ENCODE results near the gene FYN. TPM values are rescaled to one million over a fixed set of nuclear protein-coding genes. Genes with fewer than 3 reads are reported as not detected.

FYN gene
- total and polyA plus RNA-seq, 2 of the 8 experiments (the other 6 are each of a cell fraction or from before 2014, with no cell fraction given) = 46.8 to 97.2 TPM

DNA sequence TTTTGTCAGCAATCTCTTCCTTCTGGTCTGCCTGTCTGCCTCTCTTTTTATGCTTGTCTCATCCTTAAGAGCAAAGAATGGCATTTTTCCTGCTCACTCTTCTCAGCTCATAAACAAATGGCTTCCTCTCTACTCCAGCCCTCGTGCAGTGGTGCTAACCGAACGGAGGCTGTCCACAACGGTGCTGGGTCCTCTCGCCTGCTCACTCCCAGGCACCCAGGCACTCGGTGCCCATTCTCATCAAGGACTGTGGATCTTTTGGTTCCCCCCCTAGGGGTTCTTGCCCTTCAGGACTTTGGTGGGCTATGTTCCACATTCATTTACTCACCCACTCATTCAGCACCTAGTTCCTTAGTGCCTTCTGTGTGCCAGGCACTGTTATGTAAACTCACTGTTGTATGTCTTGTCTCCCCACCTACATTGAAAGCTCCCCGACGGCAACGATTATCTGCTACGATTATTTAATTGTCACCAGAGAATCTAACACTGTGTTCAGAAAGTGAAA lies 113.9 kb downstream of the FYN start:
- Histone ChIP-seq H4K5ac (ENCODE audit: insufficient read length, low read depth, low read length) (no peak overlapping the region), H3K9me3 (ENCODE audit: insufficient read depth in 2 of 2, low read depth in 1 of 2, low read length in 1 of 2) (no peaks in the 10 kb centered on the region), H3K79me2 (ENCODE audit: control insufficient read depth in 1 of 2, insufficient read depth in 2 of 2, low read length in 2 of 2) (peaks cover 0 to 4% of the 10 kb centered on the region in 2 experiments; a peak in 1 of 4 replicates), H4K91ac (replicated peaks; ENCODE audit: insufficient read length, low read length) (no peak overlapping the region), H2BK12ac (ENCODE audit: low read depth, low read length) (no peak overlapping the region), H2AFZ (ENCODE audit: low read length) (no peak overlapping the region), H3K27ac (ENCODE audit: low read depth, low read length) (no peak overlapping the region), H2BK20ac (ENCODE audit: low read length) (no peak overlapping the region), H2BK15ac (ENCODE audit: low read length) (no peak overlapping the region), H3K4me3 (ENCODE audit: extremely low read depth in 1 of 4, insufficient read depth in 2 of 4, low read depth in 3 of 4, low read length in 4 of 4) (no peak overlapping the region), H4K8ac (ENCODE audit: extremely low read depth, insufficient read depth, low read length) (no peak overlapping the region), H3K4me2 (ENCODE audit: insufficient read depth in 1 of 2, low read depth in 2 of 2, low read length in 2 of 2) (no peak overlapping the region), H3K9ac (replicated peaks in 1 of 4; ENCODE audit: extremely low read depth in 1 of 4, low read depth in 3 of 4, low read length in 3 of 4) (no peak overlapping the region), H3K23ac (ENCODE audit: insufficient read length) (no peak overlapping the region), H3K79me1 (ENCODE audit: low read depth, low read length) (no peaks in the 10 kb centered on the region; the same call in 1 of the 2 replicates), H3K23me2 (ENCODE audit: low read depth, low read length) (no peaks in the 10 kb centered on the region), H3K4me1 (replicated peaks in 1 of 4; ENCODE audit: control insufficient read depth in 3 of 4, insufficient read depth in 4 of 4, low read length in 3 of 4) (peaks cover 0 to 18% (median 9%) of the 10 kb centered on the region in 4 experiments; a peak in 5 of 7 replicates), H3K36me3 (ENCODE audit: control insufficient read depth in 2 of 4, insufficient read depth in 4 of 4, low read length in 3 of 4) (no peaks in the 10 kb centered on the region), H4K20me1 (replicated peaks in 1 of 2; ENCODE audit: control insufficient read depth in 1 of 2, insufficient read depth in 2 of 2, low read length in 2 of 2) (no peaks in the 10 kb centered on the region), H2AK5ac (ENCODE audit: low read depth, low read length) (peak overlapping the region; percentile 55; the same call in 1 of the 2 replicates), H2BK5ac (ENCODE audit: low read depth, low read length) (no peak overlapping the region), H2BK120ac (replicated peaks; ENCODE audit: low read depth, low read length) (no peak overlapping the region), H3K27me3 (replicated peaks in 1 of 4; ENCODE audit: control insufficient read depth in 3 of 4, extremely low read depth in 1 of 4, insufficient read depth in 3 of 4, low read length in 3 of 4) (no peaks in the 10 kb centered on the region), H3K4ac (replicated peaks; ENCODE audit: insufficient read length, low read depth, low read length) (no peak overlapping the region), H3K18ac (ENCODE audit: extremely low read depth, low read length) (0 out of 2 replicates have a peak overlapping the region, but pooled peaks have one; percentile 24), H3K14ac (ENCODE audit: insufficient read length) (no peak overlapping the region), H3K56ac (replicated peaks; ENCODE audit: insufficient read length, low read depth, low read length) (no peak overlapping the region)
- TF ChIP-seq CBX5 (IDR thresholded peaks at IDR 0.05; ENCODE audit: low read depth, low read length) (no peak), E2F6 (IDR thresholded peaks at IDR 0.05) (no peak), KDM5A (IDR thresholded peaks at IDR 0.05; ENCODE audit: low read length) (no peak), SAP30 (IDR thresholded peaks at IDR 0.05; ENCODE audit: insufficient read depth, insufficient replicate concordance, low read length) (no peak), EP300 (IDR thresholded peaks at IDR 0.05; ENCODE audit: borderline replicate concordance in 1 of 2, low read depth in 2 of 2, low read length in 2 of 2) (no peak), TBP (IDR thresholded peaks at IDR 0.05; ENCODE audit: low read depth, low read length) (no peak), NANOG (IDR thresholded peaks at IDR 0.05; ENCODE audit: insufficient read depth, low read depth, low read length, poor library complexity, severe bottlenecking) (no peak), TAF1 (IDR thresholded peaks at IDR 0.05; ENCODE audit: low read depth, low read length) (no peak), RAD21 (IDR thresholded peaks at IDR 0.05 in 1 of 2, conservative IDR thresholded peaks at IDR 0.05 in 1 of 2; ENCODE audit: low read depth in 2 of 2, low read length in 2 of 2) (no peak), CBX8 (IDR thresholded peaks at IDR 0.05; ENCODE audit: borderline replicate concordance, low read depth, low read length) (no peak)
- WGBS, 2 experiments (ENCODE audit: extremely low coverage in 1 of 2, insufficient coverage in 1 of 2, insufficient read length in 1 of 2, insufficient replicate concordance in 2 of 2, low coverage in 1 of 2, low lambda C conversion rate in 2 of 2, missing lambda C conversion rate in 1 of 2) = 93% methylated on average over 10 of the region's 10 CpGs; no CpG with 5 or more reads in 1 of the 2 experiments
- ChIA-PET POLR2A (ENCODE audit: partially characterized antibody) (interaction anchor here (0.6 kb wide), 1 partner anchor 24 kb away, joined by 3 read pairs; no protein-coding TSS in a partner anchor), CTCF (ENCODE audit: partially characterized antibody) (interaction anchor here (0.6 to 2.8 kb wide), 7 partner anchors 10 to 280 kb away, joined by 3 to 7 read pairs (median 4); no protein-coding TSS in a partner anchor)
- FAIRE-seq (no peak), DNase-seq (ENCODE audit: low read depth in 1 of 2, low spot score in 2 of 2) (no peak)
